Measurements from ENCODE around the gene ADGRG6. TPM values are rescaled to one million over a fixed set of nuclear protein-coding genes. Genes with fewer than 3 reads are reported as not detected.

Gene ADGRG6
- total and polyA plus RNA-seq, 10 of the 15 experiments (the other 5 are each of a cell fraction or from before 2014, with no cell fraction given) = 0.01 to 0.24 (median 0.13) TPM; not detected in 7

- TF ChIP-seq ZNF592 (IDR thresholded peaks at IDR 0.05) = no peak
- TF ChIP-seq IRF3 (IDR thresholded peaks at IDR 0.05) = no peak
- peak; percentile 38; the same call in 1 of the 2 replicates for TF ChIP-seq GABPA (IDR thresholded peaks at IDR 0.05; ENCODE audit: low read depth)
- TF ChIP-seq BHLHE40 (IDR thresholded peaks at IDR 0.05; ENCODE audit: borderline replicate concordance in 1 of 2, low read depth in 2 of 2, low read length in 1 of 2) = 0 out of 4 replicates have a peak, but pooled peaks of 1 of the 2 experiments have one; percentile 21
- TF ChIP-seq ETV6 (conservative IDR thresholded peaks at IDR 0.05 in 1 of 2, IDR thresholded peaks at IDR 0.05 in 1 of 2; ENCODE audit: borderline replicate concordance in 1 of 2, low read depth in 1 of 2) = peak in 1 of 2 experiments; percentile 43; a peak in 1 of 4 replicates
- TF ChIP-seq IRF4 (IDR thresholded peaks at IDR 0.05; ENCODE audit: low read depth, low read length) = 0 out of 2 replicates have a peak, but pooled peaks have one; percentile 18
- TF ChIP-seq NR2C2 (IDR thresholded peaks at IDR 0.05; ENCODE audit: borderline replicate concordance, control insufficient read depth, insufficient read length, low read depth) = no peak
- TF ChIP-seq ZZZ3 (IDR thresholded peaks at IDR 0.05; ENCODE audit: control insufficient read depth, insufficient read length, low read depth) = no peak
- no peak for TF ChIP-seq BCL11A (IDR thresholded peaks at IDR 0.05; ENCODE audit: low read depth, low read length)
- no peak for TF ChIP-seq HDAC2 (IDR thresholded peaks at IDR 0.05)
- TF ChIP-seq ATF3 (IDR thresholded peaks at IDR 0.05; ENCODE audit: borderline replicate concordance, extremely low read depth, low read depth, low read length) = no peak
- TF ChIP-seq USF2 (IDR thresholded peaks at IDR 0.05; ENCODE audit: borderline replicate concordance, low read depth, low read length) = no peak
- TF ChIP-seq ZBTB4 (CRISPR knock-in tag; IDR thresholded peaks at IDR 0.05) = no peak
- TF ChIP-seq SKIL (IDR thresholded peaks at IDR 0.05; ENCODE audit: low read depth, poor library complexity, severe bottlenecking) = peak; percentile 93
- TF ChIP-seq NFYA (IDR thresholded peaks at IDR 0.05; ENCODE audit: borderline replicate concordance, low read depth, low read length) = no peak
- TF ChIP-seq SUPT20H (IDR thresholded peaks at IDR 0.05; ENCODE audit: borderline replicate concordance, control insufficient read depth, low read depth, low read length) = no peak
Observed at GRCh38 chr6:142395768-142396231, 94.0 kb downstream of the ADGRG6 start (continued).
